ENCODE measurements around the gene SPATA3.

- no peak for TF ChIP-seq CTCF (IDR thresholded peaks at IDR 0.05; ENCODE audit: low read length)
- no peak for TF ChIP-seq EZH2 (IDR thresholded peaks at IDR 0.05; ENCODE audit: borderline replicate concordance, low read length)
Observed at GRCh38 chr2:231013820-231014219, 17.9 kb downstream of the SPATA3 start.

Measured in OCI-LY1 (cell line).